PC-9 (cell line): ENCODE data around the gene THAP8.

Experiments used
- EZH2 ChIP-seq: fragments of 200-600 bp; sonication (generic); IDR thresholded peaks from 2 replicates; pipeline ENCODE4 v1.8.0; 2017; ENCODE audit warnings: antibody characterized with exemption, low read depth
- TF ChIP-seq, protein P1 (sequence below): fragments of 200-600 bp; sonication (generic); conservative IDR thresholded peaks from 2 replicates; pipeline ENCODE4 v1.6.1; 2017; ENCODE audit warnings: mixed run types, antibody characterized with exemption, mild to moderate bottlenecking, moderate library complexity

GRCh38 chr19:36103040-36103626 is 49.0 kb upstream of the THAP8 start:
- TF ChIP-seq, protein P1, sequence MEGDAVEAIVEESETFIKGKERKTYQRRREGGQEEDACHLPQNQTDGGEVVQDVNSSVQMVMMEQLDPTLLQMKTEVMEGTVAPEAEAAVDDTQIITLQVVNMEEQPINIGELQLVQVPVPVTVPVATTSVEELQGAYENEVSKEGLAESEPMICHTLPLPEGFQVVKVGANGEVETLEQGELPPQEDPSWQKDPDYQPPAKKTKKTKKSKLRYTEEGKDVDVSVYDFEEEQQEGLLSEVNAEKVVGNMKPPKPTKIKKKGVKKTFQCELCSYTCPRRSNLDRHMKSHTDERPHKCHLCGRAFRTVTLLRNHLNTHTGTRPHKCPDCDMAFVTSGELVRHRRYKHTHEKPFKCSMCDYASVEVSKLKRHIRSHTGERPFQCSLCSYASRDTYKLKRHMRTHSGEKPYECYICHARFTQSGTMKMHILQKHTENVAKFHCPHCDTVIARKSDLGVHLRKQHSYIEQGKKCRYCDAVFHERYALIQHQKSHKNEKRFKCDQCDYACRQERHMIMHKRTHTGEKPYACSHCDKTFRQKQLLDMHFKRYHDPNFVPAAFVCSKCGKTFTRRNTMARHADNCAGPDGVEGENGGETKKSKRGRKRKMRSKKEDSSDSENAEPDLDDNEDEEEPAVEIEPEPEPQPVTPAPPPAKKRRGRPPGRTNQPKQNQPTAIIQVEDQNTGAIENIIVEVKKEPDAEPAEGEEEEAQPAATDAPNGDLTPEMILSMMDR, result no peak
- no peak for TF ChIP-seq EZH2
